A549 (cell line): ENCODE results near the gene GMPS.
"Not testable (repeated sequence)": the region's sequence is repeated elsewhere in the genome, so short reads cannot be mapped to it uniquely, and the experiment has no call there.

ENCODE experiments used
- CTCF ChIP-seq: fragments of >200 bp; sonication (Bioruptor Twin); formaldehyde crosslinking; IDR thresholded peaks from 3 replicates; pipeline ENCODE4 v1.5.1; 2016
- EP300 ChIP-seq, 2 experiments: fragments of >200 bp; sonication (Bioruptor Twin); formaldehyde crosslinking; IDR thresholded peaks; 2 replicates in 1 of 2; 3 replicates in 1 of 2; pipeline ENCODE4 v1.6.1; 2016 to 2017
- HDAC2 ChIP-seq: fragments of 200-600 bp; sonication (generic); IDR thresholded peaks from 2 replicates; pipeline ENCODE4 v1.6.1; 2016
- POLR2A ChIP-seq: IDR thresholded peaks from 2 replicates; pipeline ENCODE4 v1.6.1; 2012; ENCODE audit warnings: mild to moderate bottlenecking, low read length
- TP53 ChIP-seq: fragments of 250-450 bp; sonication (Bioruptor Pico); IDR thresholded peaks from 2 replicates; pipeline ENCODE4 v1.5.0; 2021; ENCODE audit warnings: mild to moderate bottlenecking, moderate library complexity
- ZC3H11A ChIP-seq: fragments of 450-650 bp; IDR thresholded peaks from 2 replicates; pipeline ENCODE4 v1.6.1; 2014; ENCODE audit warnings: antibody characterized with exemption, mild to moderate bottlenecking

GRCh38 chr3:155886348-155886747 is 15.9 kb downstream of the GMPS start:
- TF ChIP-seq TP53 (CRISPR knock-in tag); EP300 (IDR thresholded peaks at IDR 0.05); CTCF; POLR2A; ZC3H11A; HDAC2: not testable (repeated sequence)
